NB4 (cell line): Measurements from ENCODE around the gene CIAO2B.

Experiments
- CTCF ChIP-seq: IDR thresholded peaks from one replicate; pipeline ENCODE4 v1.5.1; 2012; ENCODE audit warnings: low read depth, low read length
- MAX ChIP-seq: IDR thresholded peaks from 2 replicates; pipeline ENCODE4 v1.6.1; 2011; ENCODE audit warnings: low read depth, low read length
- MYC ChIP-seq: IDR thresholded peaks from 2 replicates; pipeline ENCODE4 v1.6.1; 2011; ENCODE audit warnings: low read depth, low read length
- POLR2A ChIP-seq: IDR thresholded peaks from 2 replicates; pipeline ENCODE4 v1.6.1; 2011; ENCODE audit warnings: mild to moderate bottlenecking; ENCODE audit not compliant: insufficient read length; ENCODE audit errors: extremely low read depth

GRCh38 chr16:66977341-66978113 is 43.3 kb upstream of the CIAO2B start:
- TF ChIP-seq MYC (no peak), CTCF (peak; percentile 93), POLR2A (no peak), MAX (0 out of 2 replicates have a peak, but pooled peaks have one; percentile 10)
